ENCODE measurements around the gene NCBP1. TPM values are rescaled to one million over a fixed set of nuclear protein-coding genes. Genes with fewer than 3 reads are reported as not detected.

NCBP1 gene
- polyA plus RNA-seq, 1 of the 3 experiments (the other 2 are of a cell fraction), result 11.3 TPM

- Histone ChIP-seq H2AFZ (ENCODE audit: low read depth) (no peak overlapping the region), H3F3A (replicated peaks; ENCODE audit: insufficient read depth) (no peaks in the 10 kb centered on the region), H3K79me2 (ENCODE audit: insufficient read depth) (no peaks in the 10 kb centered on the region), H3K9ac (no peak overlapping the region), H3K4me1 (ENCODE audit: control insufficient read depth in 1 of 2, insufficient read depth in 2 of 2, low read depth in 1 of 2, low read length in 1 of 2) (peaks cover 0 to 4% of the 10 kb centered on the region in 2 experiments; a peak in 1 of 4 replicates), H3K27ac (ENCODE audit: low read depth in 2 of 2, low read length in 1 of 2) (no peak overlapping the region), H3K9me3 (no peaks in the 10 kb centered on the region), H3K36me3 (replicated peaks in 1 of 2; ENCODE audit: control insufficient read depth in 1 of 2, insufficient read depth in 2 of 2, low read length in 1 of 2) (peaks cover 18 to 68% of the 10 kb centered on the region in 2 experiments), H3K4me2 (no peak overlapping the region), H3K27me3 (ENCODE audit: insufficient read depth) (no peaks in the 10 kb centered on the region), H4K20me1 (ENCODE audit: insufficient read depth) (no peaks in the 10 kb centered on the region), H3K4me3 (ENCODE audit: low read depth in 2 of 2, low read length in 1 of 2) (no peak overlapping the region), H3K9me2 (no peaks in the 10 kb centered on the region)
- no peak for TF ChIP-seq TAF1 (IDR thresholded peaks at IDR 0.05; ENCODE audit: borderline replicate concordance, low read depth, low read length)
- TF ChIP-seq CHD2 (IDR thresholded peaks at IDR 0.05; ENCODE audit: low read length, partially characterized antibody), result no peak
- no peak for TF ChIP-seq TCF12 (IDR thresholded peaks at IDR 0.05)
- no peak for TF ChIP-seq NFIC (IDR thresholded peaks at IDR 0.05; ENCODE audit: borderline replicate concordance)
- TF ChIP-seq IRF3 (IDR thresholded peaks at IDR 0.05; ENCODE audit: low read depth, low read length), result no peak
- no peak for TF ChIP-seq FOSL2 (IDR thresholded peaks at IDR 0.05; ENCODE audit: borderline replicate concordance, low read depth)
- TF ChIP-seq SMC3 (IDR thresholded peaks at IDR 0.05; ENCODE audit: low read depth, low read length), result no peak
- no peak for TF ChIP-seq USF1 (IDR thresholded peaks at IDR 0.05; ENCODE audit: borderline replicate concordance, low read depth)
- TF ChIP-seq USF2 (IDR thresholded peaks at IDR 0.05; ENCODE audit: borderline replicate concordance, low read depth, low read length), result no peak
- no peak for TF ChIP-seq RXRA (IDR thresholded peaks at IDR 0.05; ENCODE audit: borderline replicate concordance, low read depth)
- no peak for TF ChIP-seq RCOR1 (IDR thresholded peaks at IDR 0.05; ENCODE audit: low read length)
- no peak for TF ChIP-seq GABPA (IDR thresholded peaks at IDR 0.05; ENCODE audit: low read depth)
- no peak for TF ChIP-seq EP300 (IDR thresholded peaks at IDR 0.05; ENCODE audit: borderline replicate concordance in 1 of 2, low read depth in 1 of 2, low read length in 1 of 2)
- TF ChIP-seq, protein P1, sequence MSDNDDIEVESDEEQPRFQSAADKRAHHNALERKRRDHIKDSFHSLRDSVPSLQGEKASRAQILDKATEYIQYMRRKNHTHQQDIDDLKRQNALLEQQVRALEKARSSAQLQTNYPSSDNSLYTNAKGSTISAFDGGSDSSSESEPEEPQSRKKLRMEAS (IDR thresholded peaks at IDR 0.05; ENCODE audit: low read depth), result no peak
- 94% methylated on average over 15 of the region's 17 CpGs for WGBS (ENCODE audit: low lambda C conversion rate)
- POLR2A ChIA-PET, result no interaction called here
- DNase-seq, result no peak
- CTCF ChIA-PET, result interaction anchor here (12.5 to 28.6 kb wide), 2 partner anchors 8 to 135 kb away, joined by 213 to 677 read pairs; no protein-coding TSS in a partner anchor
These were observed 28.5 kb upstream of the NCBP1 start for GRCh38 chr9:97604901-97605645.

Measured in SK-N-SH (cell line).